Activated T-helper 17 cell treated with anti-CD3 and anti-CD28 coated beads, Interleukin-2, amount 50 U/mL, for 72 hours (primary cell): Measurements from ENCODE around the gene RSRC1. TPM values are rescaled to one million over a fixed set of nuclear protein-coding genes. Genes with fewer than 3 reads are reported as not detected.

Experiments
- ATAC-seq: fragments of 150-1000 bp; cut with Tn5 transposase; replicated peaks from 2 replicates; pipeline ENCODE4 v1.10.0; 2021; ENCODE audit warnings: mild to moderate bottlenecking, moderate library complexity
- H3K27ac Mint-ChIP-seq: one replicate; pipeline ENCODE4 v1.8.0; 2022; ENCODE audit warnings: mixed read lengths
- H3K27me3 Mint-ChIP-seq: one replicate; pipeline ENCODE4 v1.8.0; 2022; ENCODE audit warnings: mixed read lengths
- H3K36me3 Mint-ChIP-seq: one replicate; pipeline ENCODE4 v1.8.0; 2022; ENCODE audit warnings: low read depth, mild to moderate bottlenecking, mixed read lengths
- H3K4me1 Mint-ChIP-seq: one replicate; pipeline ENCODE4 v1.8.0; 2022; ENCODE audit warnings: mixed read lengths
- H3K4me3 Mint-ChIP-seq: one replicate; pipeline ENCODE4 v1.8.0; 2022; ENCODE audit warnings: mild to moderate bottlenecking, mixed read lengths
- H3K9me3 Mint-ChIP-seq: one replicate; pipeline ENCODE4 v1.8.0; 2022; ENCODE audit warnings: mixed read lengths
- total RNA-seq, 2 donors: library from RNA; stranded (reverse); gene quantifications; one replicate each; pipeline ENCODE4 v1.2.3, GENCODE V29; 2022

RSRC1 gene
- total RNA-seq, 2 donors from 2014 or later, result 28.2 to 32.4 TPM

DNA sequence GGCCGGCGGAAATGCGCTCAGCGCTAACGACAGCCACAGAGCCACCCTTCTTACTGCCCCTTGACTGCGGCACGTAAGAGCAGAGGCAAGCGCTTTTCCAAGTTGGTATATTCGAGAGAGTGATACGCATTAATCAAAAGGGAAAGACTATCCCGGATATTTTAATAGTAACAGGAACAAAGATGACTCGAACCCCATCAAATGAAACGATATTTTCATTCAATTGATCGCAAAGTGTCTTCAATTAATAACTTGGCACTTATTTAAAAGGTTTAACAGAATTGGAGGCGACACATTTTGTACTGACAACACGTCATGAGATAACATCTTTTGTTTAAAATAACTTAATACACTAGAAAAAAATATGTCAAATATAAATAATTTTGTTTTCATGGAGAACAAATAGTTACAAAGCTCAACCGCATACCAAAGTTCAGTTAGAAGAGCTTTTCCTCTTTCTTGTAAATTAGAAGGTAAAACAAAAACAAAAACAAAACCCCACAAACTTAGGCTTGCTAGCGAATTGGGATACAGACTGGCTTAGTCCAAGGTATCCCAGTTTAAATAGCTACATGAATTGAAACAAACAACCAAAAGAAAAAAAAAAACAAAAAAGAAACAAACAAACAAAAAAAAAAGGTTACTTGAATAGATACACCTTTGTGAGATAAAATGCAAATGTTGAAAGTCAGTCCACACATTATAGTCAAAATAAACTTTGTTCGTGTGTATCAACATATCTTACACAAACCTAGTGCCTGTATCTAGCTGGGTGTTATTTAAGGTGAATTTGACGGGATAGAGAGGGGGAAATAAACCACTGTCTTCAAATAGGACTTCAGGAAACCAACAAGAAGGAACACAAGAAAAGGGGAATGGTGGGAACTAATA, 13.8 kb upstream of the RSRC1 start:
- ATAC-seq, result no peak
- H3K27me3 Mint-ChIP-seq, result peaks cover 71% of the 10 kb centered on the region

DNA sequence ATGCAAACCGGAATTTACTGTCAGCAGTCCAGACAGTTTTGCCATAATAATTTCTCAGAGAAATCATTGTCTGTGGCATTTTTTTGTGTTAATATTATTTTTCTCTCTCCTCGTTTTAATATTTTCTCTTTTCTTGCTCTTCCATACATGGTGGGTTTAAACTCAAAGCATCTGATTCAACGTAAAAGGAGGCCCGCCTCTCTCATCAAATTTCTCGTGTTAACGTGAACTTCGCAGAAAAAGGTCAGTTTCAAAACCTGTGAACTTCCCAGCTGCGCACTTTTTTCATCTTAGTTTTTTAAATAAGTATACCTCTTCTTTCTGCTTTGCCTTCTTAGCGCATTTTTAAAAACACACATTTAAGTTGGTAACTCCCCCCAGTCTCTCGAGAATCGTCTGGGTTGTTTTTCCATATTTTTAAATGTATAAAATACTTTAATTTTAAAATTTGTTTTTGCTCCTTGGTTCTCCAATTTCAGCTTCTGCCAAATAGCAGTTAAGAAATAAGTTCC, 12.8 kb upstream of the RSRC1 start:
- H3K27ac Mint-ChIP-seq, result no peak overlapping the region
- peaks cover 70% of the 10 kb centered on the region for H3K27me3 Mint-ChIP-seq
- H3K36me3 Mint-ChIP-seq, result peaks cover 10% of the 10 kb centered on the region
- peak overlapping the region; percentile 87 for H3K4me3 Mint-ChIP-seq
- no peak for ATAC-seq
- H3K9me3 Mint-ChIP-seq, result peaks cover 3% of the 10 kb centered on the region
- H3K4me1 Mint-ChIP-seq, result peaks cover 8% of the 10 kb centered on the region

More for the DNA sequence above, 13.8 kb upstream of the RSRC1 start:
- Mint-ChIP-seq H3K4me1 (peaks cover 8% of the 10 kb centered on the region), H3K27ac (no peak overlapping the region), H3K4me3 (no peak overlapping the region), H3K36me3 (peaks cover 10% of the 10 kb centered on the region), H3K9me3 (peaks cover 3% of the 10 kb centered on the region)

- no peak overlapping the region for H3K27ac Mint-ChIP-seq
- H3K36me3 Mint-ChIP-seq, result peaks cover 13% of the 10 kb centered on the region
- H3K4me3 Mint-ChIP-seq, result peak overlapping the region; percentile 87
- H3K27me3 Mint-ChIP-seq, result peaks cover 71% of the 10 kb centered on the region
- peaks cover 3% of the 10 kb centered on the region for H3K9me3 Mint-ChIP-seq
- H3K4me1 Mint-ChIP-seq, result peaks cover 8% of the 10 kb centered on the region
- peak; percentile 97 for ATAC-seq
Observed at GRCh38 chr3:158097593-158098308, 12.1 kb upstream of the RSRC1 start.

- Mint-ChIP-seq H3K36me3 (peaks cover 19% of the 10 kb centered on the region), H3K27ac (no peak overlapping the region), H3K4me1 (peaks cover 8% of the 10 kb centered on the region), H3K9me3 (peaks cover 3% of the 10 kb centered on the region), H3K27me3 (peaks cover 76% of the 10 kb centered on the region), H3K4me3 (peak overlapping the region; percentile 87)
- no peak for ATAC-seq
Observed at GRCh38 chr3:158098309-158098639, 11.6 kb upstream of the RSRC1 start.

- Mint-ChIP-seq H3K27me3 (peaks cover 79% of the 10 kb centered on the region), H3K4me3 (peak overlapping the region; percentile 87), H3K36me3 (peaks cover 25% of the 10 kb centered on the region), H3K4me1 (peaks cover 11% of the 10 kb centered on the region), H3K9me3 (peaks cover 3% of the 10 kb centered on the region), H3K27ac (no peak overlapping the region)
- no peak for ATAC-seq
Observed at GRCh38 chr3:158098834-158099424, 11.0 kb upstream of the RSRC1 start.

- H3K4me1 Mint-ChIP-seq, result peaks cover 19% of the 10 kb centered on the region
Observed at GRCh38 chr3:158100681-158101080, 9.2 kb upstream of the RSRC1 start.

GRCh38 chr3:158101335-158102241, 8.3 kb upstream of the RSRC1 start:
- no peaks in the 10 kb centered on the region for H3K9me3 Mint-ChIP-seq
- ATAC-seq, result no peak
- H3K4me3 Mint-ChIP-seq, result no peak overlapping the region

More at GRCh38 chr3:158100681-158101080, 9.2 kb upstream of the RSRC1 start:
- no peak overlapping the region for H3K4me3 Mint-ChIP-seq
- no peak for ATAC-seq
- H3K27ac Mint-ChIP-seq, result no peak overlapping the region
- peaks cover 86% of the 10 kb centered on the region for H3K27me3 Mint-ChIP-seq
- peaks cover under 1% of the 10 kb centered on the region for H3K9me3 Mint-ChIP-seq
- peaks cover 33% of the 10 kb centered on the region for H3K36me3 Mint-ChIP-seq

GRCh38 chr3:158102242-158103080, 7.4 kb upstream of the RSRC1 start:
- Mint-ChIP-seq H3K27me3 (peaks cover 83% of the 10 kb centered on the region), H3K4me1 (peaks cover 27% of the 10 kb centered on the region), H3K27ac (no peak overlapping the region), H3K9me3 (no peaks in the 10 kb centered on the region), H3K4me3 (peak overlapping the region; percentile 74), H3K36me3 (peaks cover 39% of the 10 kb centered on the region)
- ATAC-seq, result no peak

More at GRCh38 chr3:158101335-158102241, 8.3 kb upstream of the RSRC1 start:
- H3K27me3 Mint-ChIP-seq, result peaks cover 85% of the 10 kb centered on the region
- H3K27ac Mint-ChIP-seq, result no peak overlapping the region
- peaks cover 27% of the 10 kb centered on the region for H3K4me1 Mint-ChIP-seq
- H3K36me3 Mint-ChIP-seq, result peaks cover 39% of the 10 kb centered on the region

GRCh38 chr3:158103081-158103886, 6.6 kb upstream of the RSRC1 start:
- no peaks in the 10 kb centered on the region for H3K9me3 Mint-ChIP-seq
- peaks cover 22% of the 10 kb centered on the region for H3K4me1 Mint-ChIP-seq
- ATAC-seq, result no peak
- peaks cover 32% of the 10 kb centered on the region for H3K36me3 Mint-ChIP-seq
- peak overlapping the region; percentile 74 for H3K4me3 Mint-ChIP-seq
- H3K27me3 Mint-ChIP-seq, result peaks cover 82% of the 10 kb centered on the region
- H3K27ac Mint-ChIP-seq, result no peak overlapping the region

DNA sequence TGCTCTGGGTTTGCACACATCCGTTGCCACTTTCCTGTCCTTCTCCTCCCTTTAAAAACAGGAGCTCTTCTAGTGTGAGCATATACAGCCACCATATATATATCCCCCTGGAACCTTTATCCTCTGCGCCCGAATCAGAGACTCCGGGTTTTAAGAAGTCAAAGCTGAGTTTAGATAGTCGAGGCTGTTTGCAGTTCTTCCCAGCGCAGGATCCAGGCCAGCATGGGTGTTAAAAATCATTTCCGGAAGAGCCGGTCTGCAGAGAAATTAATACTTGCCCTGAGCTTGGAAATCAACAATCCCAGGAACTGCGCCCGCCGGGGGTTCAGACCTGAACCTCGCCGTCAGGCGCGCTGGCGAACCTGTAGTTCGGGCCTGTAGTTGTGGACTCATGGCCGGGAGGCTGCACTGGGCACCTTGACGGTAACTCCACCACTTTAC, 6.0 kb upstream of the RSRC1 start:
- Mint-ChIP-seq H3K9me3 (no peaks in the 10 kb centered on the region), H3K27ac (no peak overlapping the region), H3K4me1 (peaks cover 19% of the 10 kb centered on the region), H3K27me3 (peaks cover 79% of the 10 kb centered on the region), H3K36me3 (peaks cover 29% of the 10 kb centered on the region), H3K4me3 (peak overlapping the region; percentile 74)
- no peak for ATAC-seq

GRCh38 chr3:158104431-158104921, 5.4 kb upstream of the RSRC1 start:
- no peak for ATAC-seq
- Mint-ChIP-seq H3K27ac (no peak overlapping the region), H3K4me1 (peaks cover 20% of the 10 kb centered on the region), H3K4me3 (peak overlapping the region; percentile 74), H3K27me3 (peaks cover 75% of the 10 kb centered on the region), H3K9me3 (no peaks in the 10 kb centered on the region), H3K36me3 (peaks cover 29% of the 10 kb centered on the region)

DNA sequence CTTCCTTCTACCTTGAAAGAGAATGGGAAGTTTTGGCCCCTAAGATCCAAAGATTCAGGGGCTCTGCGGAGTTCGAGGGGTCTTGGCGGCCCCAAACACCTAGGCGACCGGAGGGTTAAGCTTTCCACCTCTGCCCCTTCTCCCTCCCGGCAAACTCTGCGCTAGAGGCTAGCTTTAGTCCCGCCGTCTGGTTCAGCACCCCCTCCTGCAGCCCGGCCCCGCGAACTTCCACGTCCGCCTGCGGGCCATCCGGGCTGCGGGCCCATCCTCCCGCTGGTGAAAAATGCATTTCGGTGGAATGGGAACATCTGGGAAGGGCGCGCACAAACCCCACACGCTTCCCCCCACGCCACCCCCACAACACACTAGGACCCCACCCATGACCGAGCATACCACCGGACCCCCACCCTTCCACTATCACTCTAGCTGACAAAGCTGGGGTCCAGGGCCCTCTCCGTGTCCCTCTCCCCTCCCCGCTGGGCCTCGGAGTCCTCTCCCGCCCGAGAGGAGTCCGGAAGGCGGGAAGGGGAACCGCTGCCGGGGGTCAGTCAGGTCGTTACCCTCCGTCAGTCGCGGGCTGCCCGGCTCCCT, 4.7 kb upstream of the RSRC1 start:
- ATAC-seq, result no peak
- Mint-ChIP-seq H3K27ac (no peak overlapping the region), H3K27me3 (peaks cover 71% of the 10 kb centered on the region), H3K36me3 (peaks cover 34% of the 10 kb centered on the region), H3K4me3 (peak overlapping the region; percentile 74), H3K4me1 (peaks cover 25% of the 10 kb centered on the region), H3K9me3 (no peaks in the 10 kb centered on the region)
